ENCODE data around the gene TM9SF1.

The TM9SF1 gene

DNA sequence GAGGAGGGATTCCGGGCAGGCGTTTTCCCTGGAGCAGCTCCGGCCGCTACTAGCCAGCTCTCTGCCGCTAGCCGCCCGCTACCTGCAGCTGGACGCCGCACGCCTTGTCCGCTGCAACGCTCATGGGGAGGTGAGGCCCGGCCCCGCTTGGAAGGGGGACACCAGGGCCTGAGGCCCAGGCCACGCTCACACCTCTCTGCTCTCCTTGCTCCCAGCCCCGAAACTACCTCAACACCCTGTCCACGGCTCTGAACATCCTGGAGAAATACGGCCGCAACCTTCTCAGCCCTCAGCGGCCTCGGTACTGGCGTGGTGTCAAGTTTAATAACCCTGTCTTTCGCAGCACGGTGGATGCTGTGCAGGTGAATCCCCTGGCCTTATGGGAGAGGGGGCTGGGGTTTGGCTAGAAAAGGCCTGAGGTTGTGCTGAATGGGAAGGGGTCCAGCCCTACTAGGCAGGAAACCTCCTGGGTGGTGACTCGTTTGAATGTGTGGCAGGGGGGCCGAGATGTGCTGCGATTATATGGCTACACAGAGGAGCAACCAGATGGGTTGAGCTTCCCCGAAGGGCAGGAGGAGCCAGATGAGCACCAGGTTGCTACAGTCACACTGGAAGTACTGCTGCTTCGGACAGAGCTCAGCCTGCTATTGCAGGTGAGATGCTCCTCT, 47.3 kb downstream of the TM9SF1 start:
- no peak for DNase-seq

GRCh38 chr14:24146978-24147760, 48.1 kb downstream of the TM9SF1 start, which contains the start of gene RNF31:
TSS of gene RNF31 (plus strand) at chr14:24147498. CDS start at chr14:24147699, 201 bp downstream.
- DNase-seq, result peak; percentile 98

GRCh38 chr14:24146453-24146977, 48.7 kb downstream of the TM9SF1 start, which contains the start of gene PSME2:
TSS of gene PSME2 (minus strand) at chr14:24146610. CDS start at chr14:24146581, 29 bp downstream.
- peak; percentile 90 for DNase-seq

DNA sequence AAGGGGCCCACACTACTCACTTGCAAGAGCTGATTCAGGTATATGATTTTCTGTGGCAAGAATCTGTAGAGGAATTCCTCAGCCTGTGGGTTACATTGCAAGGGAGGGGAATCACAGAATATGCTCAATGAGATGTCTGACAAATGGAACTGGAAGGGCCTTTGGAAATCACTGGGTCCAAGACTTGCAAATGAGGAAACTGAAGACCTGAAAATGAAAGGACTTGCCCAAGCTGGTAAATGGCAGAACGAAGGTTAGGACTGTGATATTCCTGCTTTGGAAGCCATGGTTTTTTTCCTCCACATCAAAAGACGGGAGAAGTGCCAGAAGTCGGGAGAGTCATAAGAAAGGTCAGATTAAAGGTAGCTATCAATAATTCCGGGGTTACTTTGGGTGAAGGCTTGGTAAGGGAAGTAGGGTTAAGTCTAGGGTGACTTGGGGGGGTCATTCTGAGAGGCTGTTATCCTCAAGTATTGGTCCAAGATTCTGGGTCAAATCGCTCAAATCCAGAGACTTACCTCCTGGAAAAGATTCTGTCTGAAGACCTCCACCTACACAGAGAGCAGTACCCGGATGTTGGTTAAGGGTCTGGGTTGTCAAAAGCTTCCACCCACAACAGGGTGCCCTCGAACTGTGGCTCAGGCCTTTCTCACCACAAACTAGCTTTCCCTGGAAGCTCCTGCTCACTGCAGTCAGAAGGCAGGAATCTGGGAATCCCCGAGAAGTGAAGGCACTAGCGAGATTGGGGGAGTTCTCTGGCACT, 49.4 kb downstream of the TM9SF1 start:
- peak; percentile 49 for DNase-seq

DNA sequence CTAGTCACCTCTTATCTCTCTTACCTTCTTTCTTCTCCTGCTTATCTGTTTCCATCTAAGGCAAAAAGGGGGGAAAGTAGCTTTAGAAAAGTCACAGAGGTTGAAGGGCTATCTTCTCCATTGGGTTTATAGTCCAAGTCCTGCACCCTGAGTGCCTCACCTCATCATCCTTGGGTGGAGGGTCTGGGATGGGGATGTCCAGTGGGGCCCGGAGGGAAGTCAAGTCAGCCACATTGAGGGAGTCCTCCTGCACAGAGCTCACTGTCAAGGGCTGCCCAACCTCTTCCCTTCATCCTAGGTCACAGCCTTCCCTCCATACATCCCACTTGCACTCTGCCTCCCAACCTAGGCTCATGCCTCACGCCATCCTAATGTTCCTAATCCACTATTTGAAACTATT, 50.0 kb downstream of the TM9SF1 start:
- no peak for DNase-seq

DNA sequence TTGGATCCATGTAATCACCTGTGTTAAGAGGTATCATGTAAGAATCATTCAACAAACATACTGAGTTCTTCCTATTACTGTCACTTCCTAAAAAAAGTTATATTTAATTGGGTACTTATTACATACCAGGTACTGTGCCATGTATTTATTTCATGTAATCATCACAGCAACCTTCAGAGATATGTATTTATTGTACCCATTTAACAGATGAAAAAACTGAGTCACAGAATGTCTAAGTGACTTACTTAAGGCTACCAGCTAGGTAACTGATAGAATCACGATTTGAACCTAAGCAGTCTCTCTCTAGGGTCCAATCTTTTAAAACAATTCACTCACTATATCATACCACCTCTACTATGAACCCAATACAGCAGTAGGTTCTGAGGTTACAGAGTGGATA, 50.8 kb downstream of the TM9SF1 start:
- DNase-seq, result no peak

- no peak for DNase-seq
These were observed 51.7 kb downstream of the TM9SF1 start for GRCh38 chr14:24143511-24143910.

DNA sequence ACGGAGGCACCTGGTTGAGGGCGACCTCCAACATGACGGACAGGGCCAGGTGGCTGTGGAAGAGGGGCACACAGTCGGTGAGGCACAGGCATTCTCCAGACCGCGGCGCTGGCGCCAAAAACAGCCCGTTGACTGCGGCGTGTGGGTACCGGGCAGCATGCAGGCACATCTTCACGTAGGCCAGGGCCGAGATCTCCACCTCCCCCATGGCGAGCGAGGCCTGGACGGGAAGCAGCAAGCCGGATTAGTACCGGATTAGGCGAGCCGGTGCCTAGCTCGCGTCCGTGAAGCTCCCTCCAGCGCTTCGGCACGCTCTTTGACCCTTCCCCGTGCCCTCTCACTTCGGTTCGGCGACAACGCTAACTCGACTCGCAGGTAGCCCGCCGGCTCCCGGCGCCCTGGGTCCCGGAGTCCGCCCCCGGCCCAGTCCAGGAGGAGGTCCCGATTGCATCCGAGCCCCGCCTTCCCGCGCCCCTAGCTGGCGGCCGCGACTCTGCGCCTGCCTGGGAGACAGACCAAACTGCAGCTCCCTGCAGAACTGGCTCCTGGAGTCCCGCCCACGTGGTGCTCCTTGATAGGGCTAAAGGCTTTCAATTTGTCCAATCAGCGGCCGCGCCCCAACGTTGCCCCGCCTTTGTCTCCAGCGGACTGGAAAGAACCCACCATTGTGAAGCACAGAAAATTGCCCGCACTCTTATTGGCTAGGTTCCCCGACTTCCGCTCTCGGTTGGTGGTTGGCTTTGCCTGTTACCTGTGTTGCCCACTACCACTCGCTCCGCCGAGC, 54.0 kb downstream of the TM9SF1 start, which contains the start of gene EMC9:
EMC9 (minus strand) TSS at position 495 of the 784 bp plus-strand sequence; CDS start at position 208, 287 bp downstream.
- DNase-seq, result peak; percentile 100

DNA sequence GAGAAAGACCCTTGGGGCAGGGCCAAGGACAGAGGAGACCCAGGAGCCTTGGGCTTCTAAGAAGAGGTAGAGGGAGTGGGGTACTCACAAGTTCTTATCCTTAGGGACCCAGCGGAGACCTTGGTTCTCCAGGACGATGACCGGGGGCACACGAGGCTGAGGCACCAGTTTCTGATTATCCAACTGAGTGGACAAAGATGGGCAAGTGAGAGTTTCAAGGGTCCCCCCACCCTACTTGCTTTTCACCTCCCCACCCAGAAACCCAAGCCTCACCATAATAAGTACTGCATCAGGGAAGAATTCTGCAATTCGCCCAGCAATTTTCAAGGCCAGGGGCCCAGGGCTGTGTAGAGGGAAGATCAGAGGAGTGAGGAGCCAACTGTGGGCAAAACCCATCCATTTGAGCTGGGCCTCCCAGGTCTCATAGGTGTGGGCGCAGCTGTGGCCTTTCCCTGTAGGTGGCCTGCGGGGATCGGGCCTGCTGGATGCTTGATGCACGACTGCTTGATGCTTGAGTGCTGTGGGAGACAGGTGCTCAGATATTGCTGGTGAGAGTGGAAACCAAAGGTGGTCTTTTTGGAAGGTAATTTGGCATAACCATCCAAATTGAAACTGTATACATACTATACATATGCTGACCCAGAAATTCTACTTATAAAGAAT, 55.8 kb downstream of the TM9SF1 start:
- DNase-seq, result no peak

Measured in amniotic stem cell (primary cell).